A673 (cell line): Measurements from ENCODE around the gene IDUA. TPM values are rescaled to one million over a fixed set of nuclear protein-coding genes. Genes with fewer than 3 reads are reported as not detected.

Experiments
- BruUV-seq: library from RNA; stranded (reverse); fragments of 400-500 nt; replicated peaks from 2 replicates; lab custom pipeline; 2021; lab: Mats Ljungman, UMichigan
- CTCF ChIA-PET: fragments of 300-600 bp; sonication (Branson Sonifier 250); formaldehyde crosslinking; loops from one replicate; lab custom pipeline; 2022; ENCODE audit warnings: antibody characterized with exemption; lab: Charles Lee
- POLR2A ChIA-PET: fragments of 300-600 bp; sonication (Branson Sonifier 250); formaldehyde crosslinking; loops from one replicate; lab custom pipeline; 2022; ENCODE audit warnings: antibody characterized with exemption; ENCODE audit not compliant: low non-redundant PET; lab: Charles Lee
- DNase-seq: peaks from one replicate; pipeline ENCODE4 v3.0.0-alpha.2; 2015; ENCODE audit warnings: low spot score
- H3K27ac ChIP-seq: fragments of 200-600 bp; sonication (generic); 2 replicates; pipeline ENCODE4 v1.5.1; 2016; ENCODE audit warnings: mixed run types, low read depth, mild to moderate bottlenecking, mixed read lengths, antibody characterized with exemption, low read length; ENCODE audit not compliant: poor library complexity, severe bottlenecking
- H3K27me3 ChIP-seq: fragments of 200-600 bp; sonication (generic); replicated peaks from 2 replicates; pipeline ENCODE4 v1.6.1; 2017; ENCODE audit warnings: mixed run types, low read depth, mild to moderate bottlenecking, mixed read lengths, antibody characterized with exemption, low read length; ENCODE audit not compliant: insufficient read depth, poor library complexity
- H3K36me3 ChIP-seq: fragments of 200-600 bp; sonication (generic); 2 replicates; pipeline ENCODE4 v1.6.1; 2016; ENCODE audit warnings: mixed run types, mild to moderate bottlenecking, mixed read lengths, antibody characterized with exemption, low read length; ENCODE audit not compliant: insufficient read depth, poor library complexity, severe bottlenecking
- H3K4me1 ChIP-seq: fragments of 200-600 bp; sonication (generic); 2 replicates; pipeline ENCODE4 v1.6.1; 2017; ENCODE audit warnings: mixed run types, mild to moderate bottlenecking, mixed read lengths, antibody characterized with exemption, low read length; ENCODE audit not compliant: insufficient read depth, poor library complexity, severe bottlenecking
- H3K4me3 ChIP-seq: fragments of 200-600 bp; sonication (generic); 2 replicates; pipeline ENCODE4 v1.5.1; 2016; ENCODE audit warnings: low read depth, mixed run types, mild to moderate bottlenecking, mixed read lengths, low read length; ENCODE audit not compliant: poor library complexity, severe bottlenecking
- H3K9me3 ChIP-seq: fragments of 200-600 bp; sonication (generic); 2 replicates; pipeline ENCODE4 v1.6.1; 2016; ENCODE audit warnings: mixed run types, low read depth, mild to moderate bottlenecking, mixed read lengths, antibody characterized with exemption, low read length; ENCODE audit not compliant: poor library complexity, severe bottlenecking
- EZH2 ChIP-seq: fragments of 200-600 bp; sonication (generic); IDR thresholded peaks from 2 replicates; pipeline ENCODE4 v1.6.1; 2017; ENCODE audit warnings: borderline replicate concordance, low read depth, mild to moderate bottlenecking, mixed read lengths, antibody characterized with exemption, low read length; ENCODE audit not compliant: poor library complexity, severe bottlenecking
- intact Hi-C: fragments of 100-400 bp; cut with micrococcal nuclease; formaldehyde crosslinking; loops from one replicate; pipeline ENCODE4 v1.10.0; 2022; ENCODE audit not compliant: unreplicated experiment
- total RNA-seq: library from RNA; stranded (reverse); gene quantifications from 2 replicates; pipeline ENCODE4 v1.2.3, GENCODE V29; 2021
- TF ChIP-seq, protein P1 (sequence below): fragments of 300-800, 200-600 bp; sonication (generic); conservative IDR thresholded peaks from 2 replicates; pipeline ENCODE4 v1.5.1; 2017; ENCODE audit warnings: low read depth, mild to moderate bottlenecking, antibody characterized with exemption, low read length, moderate library complexity, mixed read lengths

The IDUA gene
- total RNA-seq, 1 experiment from 2014 or later: 12.3 TPM

DNA sequence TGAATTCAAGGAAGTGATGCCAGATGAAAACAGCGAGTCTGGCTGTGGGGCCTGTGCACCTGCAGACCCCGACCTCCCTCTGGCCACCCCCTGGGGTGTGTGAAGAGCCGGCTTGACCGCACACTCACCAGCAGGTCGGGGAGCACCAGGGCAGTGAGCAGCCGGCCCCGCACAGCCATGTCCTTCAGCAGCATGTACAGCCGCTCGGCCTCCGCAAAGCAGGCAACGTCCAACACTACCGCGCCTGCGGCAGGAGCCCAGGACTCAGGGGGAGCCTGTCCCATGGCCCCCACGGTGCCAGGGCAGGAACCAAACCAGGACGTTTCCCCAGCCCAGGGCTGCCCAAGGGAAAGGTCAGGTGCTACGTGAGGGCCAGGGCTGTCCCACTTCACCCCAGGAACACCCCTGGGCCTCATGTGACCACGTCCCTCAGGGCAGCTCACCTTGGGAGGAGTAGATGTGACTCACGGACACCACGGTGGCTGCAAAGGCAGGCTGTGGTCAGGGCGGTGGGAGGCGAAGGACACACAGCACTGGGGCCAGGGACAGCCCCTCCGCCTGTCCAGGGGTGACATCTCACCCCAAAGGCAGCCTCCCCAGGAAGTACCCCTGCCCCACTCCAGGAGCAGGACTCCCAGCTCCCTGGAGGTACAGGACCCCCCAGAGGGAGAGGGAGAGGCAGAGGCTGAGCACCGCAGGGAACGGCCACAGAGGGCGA is 21.6 kb upstream of the IDUA start:
- no peak for DNase-seq
- intact Hi-C loops: no loop called here
- no peaks in the 10 kb centered on the region for H3K36me3 ChIP-seq

DNA sequence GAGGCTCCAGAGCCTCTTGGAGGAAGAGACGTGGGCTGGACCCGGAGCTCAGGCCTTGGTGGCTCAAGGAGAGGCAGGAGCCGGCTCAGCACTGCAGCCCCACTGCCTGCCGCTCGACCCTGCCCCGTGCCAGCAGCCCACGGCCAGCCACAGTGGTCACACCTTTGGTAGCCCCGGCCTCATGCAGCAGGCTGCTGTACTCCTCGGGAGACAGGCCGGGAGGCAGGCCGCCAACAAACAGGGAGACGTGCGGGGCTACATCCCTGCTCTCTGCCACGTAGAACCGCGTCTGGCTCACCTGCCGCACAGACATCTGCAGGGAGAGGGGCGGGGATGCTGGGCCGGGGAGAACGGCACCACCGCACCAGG is 21.1 kb upstream of the IDUA start:
- Histone ChIP-seq H3K27ac (no peak overlapping the region), H3K4me1 (no peaks in the 10 kb centered on the region), H3K27me3 (no peaks in the 10 kb centered on the region), H3K9me3 (no peaks in the 10 kb centered on the region), H3K36me3 (no peaks in the 10 kb centered on the region), H3K4me3 (no peak overlapping the region)
- intact Hi-C loops: no loop called here
- ChIA-PET CTCF (no interaction called here), POLR2A (no interaction called here)
- no TSS peak for BruUV-seq
- TF ChIP-seq, protein P1, sequence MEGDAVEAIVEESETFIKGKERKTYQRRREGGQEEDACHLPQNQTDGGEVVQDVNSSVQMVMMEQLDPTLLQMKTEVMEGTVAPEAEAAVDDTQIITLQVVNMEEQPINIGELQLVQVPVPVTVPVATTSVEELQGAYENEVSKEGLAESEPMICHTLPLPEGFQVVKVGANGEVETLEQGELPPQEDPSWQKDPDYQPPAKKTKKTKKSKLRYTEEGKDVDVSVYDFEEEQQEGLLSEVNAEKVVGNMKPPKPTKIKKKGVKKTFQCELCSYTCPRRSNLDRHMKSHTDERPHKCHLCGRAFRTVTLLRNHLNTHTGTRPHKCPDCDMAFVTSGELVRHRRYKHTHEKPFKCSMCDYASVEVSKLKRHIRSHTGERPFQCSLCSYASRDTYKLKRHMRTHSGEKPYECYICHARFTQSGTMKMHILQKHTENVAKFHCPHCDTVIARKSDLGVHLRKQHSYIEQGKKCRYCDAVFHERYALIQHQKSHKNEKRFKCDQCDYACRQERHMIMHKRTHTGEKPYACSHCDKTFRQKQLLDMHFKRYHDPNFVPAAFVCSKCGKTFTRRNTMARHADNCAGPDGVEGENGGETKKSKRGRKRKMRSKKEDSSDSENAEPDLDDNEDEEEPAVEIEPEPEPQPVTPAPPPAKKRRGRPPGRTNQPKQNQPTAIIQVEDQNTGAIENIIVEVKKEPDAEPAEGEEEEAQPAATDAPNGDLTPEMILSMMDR: no peak
- TF ChIP-seq EZH2: no peak
- DNase-seq: no peak

More for the DNA sequence above, 21.6 kb upstream of the IDUA start:
- TF ChIP-seq, protein P1: no peak
- TF ChIP-seq EZH2: no peak
- H3K4me3 ChIP-seq: no peak overlapping the region
- POLR2A ChIA-PET: no interaction called here
- CTCF ChIA-PET: no interaction called here
- H3K27me3 ChIP-seq: no peaks in the 10 kb centered on the region
- no TSS peak for BruUV-seq
- no peak overlapping the region for H3K27ac ChIP-seq
- no peaks in the 10 kb centered on the region for H3K4me1 ChIP-seq
- H3K9me3 ChIP-seq: no peaks in the 10 kb centered on the region

DNA sequence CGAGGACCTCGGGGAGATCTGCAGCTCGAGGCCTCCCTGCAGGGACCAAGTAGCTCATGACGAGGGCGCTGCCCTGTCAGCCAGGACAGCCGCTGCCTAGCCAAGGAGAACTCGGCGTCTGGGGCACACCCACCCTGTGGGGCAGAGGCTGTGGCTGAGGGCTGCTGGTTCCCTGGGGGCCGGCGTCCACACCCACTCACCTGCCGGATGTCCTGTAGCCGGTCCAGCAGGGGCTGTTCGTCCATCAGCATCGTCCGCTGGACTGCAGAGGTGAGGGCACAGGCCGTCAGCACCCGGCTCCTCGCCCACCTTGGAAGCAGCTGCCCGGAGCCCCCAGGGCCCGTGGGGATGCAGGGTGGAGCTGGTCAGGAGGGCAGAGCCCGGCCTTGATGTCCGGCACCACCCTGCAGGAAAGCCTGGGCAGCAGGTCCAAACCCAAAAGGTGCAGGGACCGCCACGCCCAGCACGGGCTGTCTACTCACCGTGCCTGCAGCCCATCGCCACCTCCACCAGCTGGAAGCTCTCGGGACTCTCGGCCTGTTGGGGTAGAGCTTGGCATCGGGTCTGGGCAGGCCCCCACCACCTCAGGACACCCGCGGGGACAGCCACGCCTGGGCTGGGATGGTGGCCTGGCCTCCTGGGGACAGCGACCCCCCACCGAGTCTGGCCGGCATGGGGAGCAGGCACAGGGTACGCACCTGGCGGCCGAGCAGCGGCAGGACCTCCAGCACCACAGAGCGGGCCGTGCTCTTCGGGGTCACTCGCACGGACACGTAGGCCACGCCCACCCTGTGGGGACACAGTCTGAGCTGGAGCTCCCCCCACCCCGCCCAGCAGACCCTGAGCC is 20.4 kb upstream of the IDUA start:
- intact Hi-C loops: no loop called here
- Histone ChIP-seq H3K4me1 (no peaks in the 10 kb centered on the region), H3K36me3 (no peaks in the 10 kb centered on the region), H3K9me3 (no peaks in the 10 kb centered on the region), H3K27me3 (no peaks in the 10 kb centered on the region), H3K27ac (no peak overlapping the region), H3K4me3 (no peak overlapping the region)
- ChIA-PET POLR2A (no interaction called here), CTCF (no interaction called here)
- BruUV-seq: no TSS peak
- no peak for DNase-seq
- TF ChIP-seq, protein P1: no peak
- no peak for TF ChIP-seq EZH2
